Endothelial cell (in vitro differentiated cells): ENCODE results near the gene NRG2. TPM values are rescaled to one million over a fixed set of nuclear protein-coding genes. Genes with fewer than 3 reads are reported as not detected.

Experiments used
- DNase-seq: peaks from one replicate; pipeline ENCODE4 v3.0.0; 2021; ENCODE audit warnings: low spot score
- H3K27ac Mint-ChIP-seq: one replicate; pipeline ENCODE4 v1.8.0; 2021; ENCODE audit warnings: mixed read lengths, inconsistent platforms; ENCODE audit not compliant: unreplicated experiment
- H3K27me3 Mint-ChIP-seq: one replicate; pipeline ENCODE4 v1.8.0; 2021; ENCODE audit warnings: mild to moderate bottlenecking, moderate library complexity, mixed read lengths, inconsistent platforms; ENCODE audit not compliant: unreplicated experiment
- H3K36me3 Mint-ChIP-seq: one replicate; pipeline ENCODE4 v1.8.0; 2021; ENCODE audit warnings: mild to moderate bottlenecking, low read depth, mixed read lengths, inconsistent platforms; ENCODE audit not compliant: unreplicated experiment
- H3K4me1 Mint-ChIP-seq: one replicate; pipeline ENCODE4 v1.8.0; 2021; ENCODE audit warnings: mild to moderate bottlenecking, mixed read lengths, inconsistent platforms; ENCODE audit not compliant: unreplicated experiment
- H3K4me3 Mint-ChIP-seq: one replicate; pipeline ENCODE4 v1.8.0; 2021; ENCODE audit warnings: mild to moderate bottlenecking, mixed read lengths, inconsistent platforms; ENCODE audit not compliant: unreplicated experiment
- H3K9me3 Mint-ChIP-seq: one replicate; pipeline ENCODE4 v1.8.0; 2021; ENCODE audit warnings: mixed read lengths, inconsistent platforms; ENCODE audit not compliant: unreplicated experiment
- CTCF ChIP-seq: fragments of 200-600 bp; sonication (generic); IDR thresholded peaks from one replicate; pipeline ENCODE4 v1.5.0; 2021; ENCODE audit warnings: antibody characterized with exemption; ENCODE audit not compliant: unreplicated experiment
- total RNA-seq: library from RNA; stranded (reverse); fragmentation: NEBNext Ultra II Directional; extraction: Animal tissue kit (Norgen Biotek cat#: 25700); gene quantifications from one replicate; pipeline ENCODE4 v1.2.1, GENCODE V29; 2021; ENCODE audit not compliant: unreplicated experiment

NRG2 gene
- total RNA-seq, 1 donor from 2014 or later, result not detected

DNA sequence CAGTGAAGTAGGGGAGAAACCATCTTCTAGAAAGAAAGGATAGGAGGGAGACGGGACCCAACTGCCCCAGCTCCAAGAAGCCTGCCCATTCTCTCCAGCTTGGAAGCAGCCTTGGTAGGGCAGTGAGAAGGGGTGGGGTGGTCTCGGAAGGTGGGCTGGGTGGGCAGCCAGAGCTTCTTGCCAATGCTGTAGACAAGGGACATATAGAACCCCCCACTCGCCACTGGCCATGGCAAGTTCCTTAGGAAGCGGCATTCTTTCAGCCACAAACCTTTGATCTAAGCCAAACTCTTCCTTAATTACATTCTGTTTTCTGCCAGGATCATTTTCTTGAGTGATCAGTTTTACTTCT is 157.3 kb downstream of the NRG2 start:
- Mint-ChIP-seq H3K27ac (no peak overlapping the region), H3K27me3 (peaks cover 3% of the 10 kb centered on the region)
- TF ChIP-seq CTCF, result no peak

DNA sequence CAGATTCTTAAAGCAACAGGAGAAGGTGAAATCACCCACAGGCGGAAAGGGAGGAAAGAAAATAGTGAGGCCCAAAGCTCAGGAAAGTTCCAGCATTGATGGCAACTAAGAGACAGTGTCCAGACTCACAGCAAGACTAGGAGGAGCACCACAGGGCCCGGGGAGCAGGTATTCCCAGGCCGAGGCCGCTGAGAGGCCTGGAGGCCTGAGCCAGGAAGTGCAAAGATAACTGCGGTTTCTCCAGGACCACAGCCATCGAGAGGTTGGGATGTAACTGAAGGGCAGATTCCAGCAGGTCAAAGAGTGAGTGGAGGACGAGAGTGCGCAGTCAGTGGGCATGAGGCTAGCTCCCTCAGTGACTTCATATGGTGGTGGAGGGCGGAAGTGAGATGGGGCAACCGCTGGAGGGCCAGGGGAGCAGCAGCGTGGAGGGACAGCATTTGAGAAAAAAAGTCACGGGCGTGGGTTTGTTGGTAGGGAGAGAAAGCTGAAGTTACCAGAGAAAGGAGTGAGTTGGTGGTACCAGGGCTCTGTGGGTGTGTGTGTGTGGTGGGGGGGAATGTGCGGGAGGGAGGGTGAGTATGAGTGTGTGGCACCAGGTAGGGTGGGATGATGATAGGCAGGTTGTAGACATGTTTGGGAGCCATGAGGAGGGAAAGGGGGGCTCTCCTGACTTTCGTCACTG is 157.8 kb downstream of the NRG2 start:
- Mint-ChIP-seq H3K9me3 (no peaks in the 10 kb centered on the region), H3K36me3 (no peaks in the 10 kb centered on the region), H3K27ac (peak overlapping the region; percentile 44), H3K4me3 (no peak overlapping the region), H3K27me3 (peaks cover 3% of the 10 kb centered on the region), H3K4me1 (no peaks in the 10 kb centered on the region)
- no peak for DNase-seq
- no peak for TF ChIP-seq CTCF

More for the DNA sequence above, 157.3 kb downstream of the NRG2 start:
- no peaks in the 10 kb centered on the region for H3K9me3 Mint-ChIP-seq
- no peaks in the 10 kb centered on the region for H3K4me1 Mint-ChIP-seq
- no peaks in the 10 kb centered on the region for H3K36me3 Mint-ChIP-seq
- H3K4me3 Mint-ChIP-seq, result no peak overlapping the region
- no peak for DNase-seq

GRCh38 chr5:139884734-139885133 is 158.4 kb downstream of the NRG2 start:
- TF ChIP-seq CTCF, result no peak
- no peak overlapping the region for H3K4me3 Mint-ChIP-seq
- H3K27me3 Mint-ChIP-seq, result peaks cover 3% of the 10 kb centered on the region
- H3K36me3 Mint-ChIP-seq, result no peaks in the 10 kb centered on the region
- H3K9me3 Mint-ChIP-seq, result no peaks in the 10 kb centered on the region
- no peaks in the 10 kb centered on the region for H3K4me1 Mint-ChIP-seq
- no peak for DNase-seq
- H3K27ac Mint-ChIP-seq, result no peak overlapping the region

DNA sequence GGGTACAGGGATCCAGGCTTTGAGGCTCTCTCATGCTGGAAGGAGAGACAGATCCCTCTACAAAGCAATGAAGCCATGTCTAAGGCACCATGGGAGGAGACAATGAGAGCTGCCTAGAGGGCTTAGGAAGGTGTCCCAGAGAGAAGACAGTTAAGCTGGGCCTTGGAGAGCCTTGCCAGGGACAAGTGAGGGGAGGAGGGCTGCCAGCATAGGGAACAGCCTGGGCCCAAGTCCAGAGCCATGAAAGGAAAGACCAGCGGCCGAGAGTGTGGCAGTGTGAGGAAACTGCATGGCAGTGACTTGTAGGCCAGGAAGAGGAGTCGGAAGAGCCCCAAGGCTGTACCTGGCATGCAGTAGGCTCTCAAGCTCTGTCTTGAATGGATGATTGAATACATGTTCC is 159.0 kb downstream of the NRG2 start:
- Mint-ChIP-seq H3K27me3 (peaks cover 6% of the 10 kb centered on the region), H3K4me1 (no peaks in the 10 kb centered on the region), H3K27ac (no peak overlapping the region), H3K36me3 (no peaks in the 10 kb centered on the region), H3K9me3 (no peaks in the 10 kb centered on the region), H3K4me3 (no peak overlapping the region)
- no peak for DNase-seq
- no peak for TF ChIP-seq CTCF

GRCh38 chr5:139882961-139883539 is 160.0 kb downstream of the NRG2 start:
- H3K27me3 Mint-ChIP-seq, result peaks cover 8% of the 10 kb centered on the region
- DNase-seq, result no peak
- H3K36me3 Mint-ChIP-seq, result no peaks in the 10 kb centered on the region
- H3K27ac Mint-ChIP-seq, result no peak overlapping the region
- no peak overlapping the region for H3K4me3 Mint-ChIP-seq
- H3K9me3 Mint-ChIP-seq, result no peaks in the 10 kb centered on the region
- TF ChIP-seq CTCF, result no peak
- no peaks in the 10 kb centered on the region for H3K4me1 Mint-ChIP-seq
